Measurements from ENCODE around the gene OR9Q2.

OR9Q2 gene

DNA sequence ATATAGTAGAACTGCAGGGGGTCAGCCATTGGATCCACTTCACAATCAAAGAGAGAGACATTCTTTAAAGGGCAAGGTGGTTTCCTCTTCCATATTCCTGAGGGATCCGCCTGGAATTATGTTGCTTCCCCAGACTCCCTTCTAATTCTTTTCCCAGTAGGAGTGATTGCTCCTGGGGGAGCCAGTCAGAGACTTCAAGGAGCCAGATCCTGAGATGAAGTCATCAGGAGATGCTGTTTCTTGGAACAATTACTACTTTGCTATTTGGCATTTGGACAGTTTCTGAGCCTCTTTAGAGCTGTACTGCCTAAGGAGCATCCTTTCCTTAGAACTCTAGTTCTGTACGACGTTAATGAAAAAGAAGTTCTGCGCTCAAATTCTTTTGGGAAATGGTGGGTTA, 1.9 kb upstream of the OR9Q2 start:
- no peaks in the 10 kb centered on the region for H3K79me2 ChIP-seq (ENCODE audit: insufficient read depth, low read length)
- no peaks in the 10 kb centered on the region for H3K27me3 ChIP-seq (ENCODE audit: insufficient read depth, low read length, poor library complexity)
- H3K4me2 ChIP-seq (ENCODE audit: insufficient read depth, low read length): no peak overlapping the region
- H3K27ac ChIP-seq (ENCODE audit: low read length): no peak overlapping the region
- no peaks in the 10 kb centered on the region for H3K36me3 ChIP-seq (ENCODE audit: insufficient read depth, low read length)
- no peaks in the 10 kb centered on the region for H3K9me3 ChIP-seq (ENCODE audit: insufficient read depth, low read length, severe bottlenecking)
- TF ChIP-seq, protein P1, sequence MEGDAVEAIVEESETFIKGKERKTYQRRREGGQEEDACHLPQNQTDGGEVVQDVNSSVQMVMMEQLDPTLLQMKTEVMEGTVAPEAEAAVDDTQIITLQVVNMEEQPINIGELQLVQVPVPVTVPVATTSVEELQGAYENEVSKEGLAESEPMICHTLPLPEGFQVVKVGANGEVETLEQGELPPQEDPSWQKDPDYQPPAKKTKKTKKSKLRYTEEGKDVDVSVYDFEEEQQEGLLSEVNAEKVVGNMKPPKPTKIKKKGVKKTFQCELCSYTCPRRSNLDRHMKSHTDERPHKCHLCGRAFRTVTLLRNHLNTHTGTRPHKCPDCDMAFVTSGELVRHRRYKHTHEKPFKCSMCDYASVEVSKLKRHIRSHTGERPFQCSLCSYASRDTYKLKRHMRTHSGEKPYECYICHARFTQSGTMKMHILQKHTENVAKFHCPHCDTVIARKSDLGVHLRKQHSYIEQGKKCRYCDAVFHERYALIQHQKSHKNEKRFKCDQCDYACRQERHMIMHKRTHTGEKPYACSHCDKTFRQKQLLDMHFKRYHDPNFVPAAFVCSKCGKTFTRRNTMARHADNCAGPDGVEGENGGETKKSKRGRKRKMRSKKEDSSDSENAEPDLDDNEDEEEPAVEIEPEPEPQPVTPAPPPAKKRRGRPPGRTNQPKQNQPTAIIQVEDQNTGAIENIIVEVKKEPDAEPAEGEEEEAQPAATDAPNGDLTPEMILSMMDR (IDR thresholded peaks at IDR 0.05; ENCODE audit: borderline replicate concordance, extremely low read depth, low read length, poor library complexity, severe bottlenecking): no peak
- no peak for TF ChIP-seq EZH2 (IDR thresholded peaks at IDR 0.05; ENCODE audit: borderline replicate concordance, low read depth, low read length, severe bottlenecking)
- ATAC-seq (ENCODE audit: insufficient read depth, low read depth) (no peak), DNase-seq (no peak)
- no peak overlapping the region for H3K4me3 ChIP-seq (ENCODE audit: low read depth in 1 of 2, low read length in 2 of 2)
- no peak overlapping the region for H2AFZ ChIP-seq (ENCODE audit: low read depth, low read length)
- no peak overlapping the region for H3K9ac ChIP-seq (ENCODE audit: low read depth, low read length)
- H3K4me1 ChIP-seq (ENCODE audit: insufficient read depth, low read length): no peaks in the 10 kb centered on the region
- H4K20me1 ChIP-seq (ENCODE audit: insufficient read depth, low read length): no peaks in the 10 kb centered on the region

DNA sequence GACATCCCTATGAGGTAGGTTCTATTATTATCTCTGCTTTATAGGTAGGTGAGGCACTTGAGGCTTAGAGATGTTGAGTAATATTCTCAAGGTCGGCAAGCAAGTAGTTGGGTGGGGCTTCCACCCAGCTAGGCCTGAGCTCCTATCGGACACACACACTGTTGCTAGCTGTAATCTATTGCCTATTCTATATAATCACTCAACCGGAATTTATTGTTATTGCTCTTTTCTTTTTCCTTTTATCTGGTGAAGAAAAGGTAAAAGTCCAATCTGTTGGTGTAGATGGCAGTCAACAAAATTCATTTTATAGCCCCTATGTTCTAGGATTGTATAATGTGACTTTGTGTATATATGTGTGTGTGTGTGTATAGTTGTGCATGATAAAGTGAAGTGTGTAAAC, 3.4 kb downstream of the OR9Q2 start:
- Histone ChIP-seq H3K36me3 (ENCODE audit: insufficient read depth, low read length) (no peaks in the 10 kb centered on the region), H3K9me3 (ENCODE audit: insufficient read depth, low read length, severe bottlenecking) (no peaks in the 10 kb centered on the region), H2AFZ (ENCODE audit: low read depth, low read length) (no peak overlapping the region), H3K4me1 (ENCODE audit: insufficient read depth, low read length) (no peaks in the 10 kb centered on the region), H3K27me3 (ENCODE audit: insufficient read depth, low read length, poor library complexity) (no peaks in the 10 kb centered on the region), H3K4me3 (ENCODE audit: low read depth in 1 of 2, low read length in 2 of 2) (no peak overlapping the region), H3K4me2 (ENCODE audit: insufficient read depth, low read length) (no peak overlapping the region), H4K20me1 (ENCODE audit: insufficient read depth, low read length) (no peaks in the 10 kb centered on the region), H3K9ac (ENCODE audit: low read depth, low read length) (no peak overlapping the region), H3K79me2 (ENCODE audit: insufficient read depth, low read length) (no peaks in the 10 kb centered on the region), H3K27ac (ENCODE audit: low read length) (no peak overlapping the region)
- TF ChIP-seq, protein P1 (IDR thresholded peaks at IDR 0.05; ENCODE audit: borderline replicate concordance, extremely low read depth, low read length, poor library complexity, severe bottlenecking): no peak
- no peak for TF ChIP-seq EZH2 (IDR thresholded peaks at IDR 0.05; ENCODE audit: borderline replicate concordance, low read depth, low read length, severe bottlenecking)
- DNase-seq (no peak), ATAC-seq (ENCODE audit: insufficient read depth, low read depth) (no peak)

DNA sequence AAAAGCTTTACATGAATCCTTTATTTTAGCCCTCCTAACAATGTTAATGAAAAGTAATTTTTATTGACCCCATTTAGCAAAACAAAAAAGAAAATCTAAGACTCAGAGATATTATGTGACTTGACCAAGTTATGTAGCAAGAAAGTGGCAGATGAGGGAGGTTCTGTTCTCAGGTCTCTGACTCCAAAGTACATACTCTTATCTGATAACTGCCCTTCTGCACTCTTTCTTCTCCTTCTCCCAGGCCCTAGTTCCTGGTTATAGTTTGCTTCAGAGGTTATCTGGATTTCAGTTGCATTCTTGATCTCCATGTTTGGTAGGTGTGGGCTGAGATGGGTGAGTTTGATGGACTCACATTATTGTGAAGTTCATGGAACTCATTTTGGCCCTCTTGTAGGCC, 4.5 kb downstream of the OR9Q2 start:
- no peak overlapping the region for H3K4me3 ChIP-seq (ENCODE audit: low read depth in 1 of 2, low read length in 2 of 2)
- no peaks in the 10 kb centered on the region for H3K4me1 ChIP-seq (ENCODE audit: insufficient read depth, low read length)
- H3K36me3 ChIP-seq (ENCODE audit: insufficient read depth, low read length): no peaks in the 10 kb centered on the region
- H3K27ac ChIP-seq (ENCODE audit: low read length): no peak overlapping the region
- no peaks in the 10 kb centered on the region for H4K20me1 ChIP-seq (ENCODE audit: insufficient read depth, low read length)
- H3K9ac ChIP-seq (ENCODE audit: low read depth, low read length): no peak overlapping the region
- no peak for DNase-seq
- H3K9me3 ChIP-seq (ENCODE audit: insufficient read depth, low read length, severe bottlenecking): no peaks in the 10 kb centered on the region
- H2AFZ ChIP-seq (ENCODE audit: low read depth, low read length): no peak overlapping the region
- no peak overlapping the region for H3K4me2 ChIP-seq (ENCODE audit: insufficient read depth, low read length)
- no peak for TF ChIP-seq EZH2 (IDR thresholded peaks at IDR 0.05; ENCODE audit: borderline replicate concordance, low read depth, low read length, severe bottlenecking)
- TF ChIP-seq, protein P1 (IDR thresholded peaks at IDR 0.05; ENCODE audit: borderline replicate concordance, extremely low read depth, low read length, poor library complexity, severe bottlenecking): no peak
- no peak for ATAC-seq (ENCODE audit: insufficient read depth, low read depth)
- no peaks in the 10 kb centered on the region for H3K27me3 ChIP-seq (ENCODE audit: insufficient read depth, low read length, poor library complexity)
- no peaks in the 10 kb centered on the region for H3K79me2 ChIP-seq (ENCODE audit: insufficient read depth, low read length)

DNA sequence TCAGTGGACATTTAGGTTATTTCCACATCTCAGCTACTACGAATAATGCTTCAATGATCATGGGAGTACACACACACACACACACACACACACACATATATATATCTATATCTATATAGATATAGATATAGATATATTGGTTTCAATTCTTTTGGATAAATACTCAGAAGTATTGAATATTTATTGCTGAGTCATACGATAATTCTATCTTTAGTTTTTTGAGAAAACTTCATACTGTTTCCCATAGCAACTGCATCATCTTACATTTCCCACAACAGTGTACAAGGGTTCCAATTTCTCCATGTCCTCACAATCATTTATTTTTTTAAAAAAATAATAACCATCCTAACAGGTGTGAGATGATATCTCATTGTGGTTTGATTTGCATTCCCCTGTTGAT, 7.1 kb downstream of the OR9Q2 start:
- no peaks in the 10 kb centered on the region for H3K79me2 ChIP-seq (ENCODE audit: insufficient read depth, low read length)
- ATAC-seq (ENCODE audit: insufficient read depth, low read depth): no peak
- no peaks in the 10 kb centered on the region for H3K27me3 ChIP-seq (ENCODE audit: insufficient read depth, low read length, poor library complexity)
- no peaks in the 10 kb centered on the region for H3K36me3 ChIP-seq (ENCODE audit: insufficient read depth, low read length)
- H3K27ac ChIP-seq (ENCODE audit: low read length): no peak overlapping the region
- H3K9ac ChIP-seq (ENCODE audit: low read depth, low read length): no peak overlapping the region
- no peak overlapping the region for H3K4me3 ChIP-seq (ENCODE audit: low read depth in 1 of 2, low read length in 2 of 2)
- H3K4me2 ChIP-seq (ENCODE audit: insufficient read depth, low read length): no peak overlapping the region
- H2AFZ ChIP-seq (ENCODE audit: low read depth, low read length): no peak overlapping the region
- DNase-seq: no peak
- TF ChIP-seq, protein P1 (IDR thresholded peaks at IDR 0.05; ENCODE audit: borderline replicate concordance, extremely low read depth, low read length, poor library complexity, severe bottlenecking): no peak
- TF ChIP-seq EZH2 (IDR thresholded peaks at IDR 0.05; ENCODE audit: borderline replicate concordance, low read depth, low read length, severe bottlenecking): no peak
- no peaks in the 10 kb centered on the region for H3K9me3 ChIP-seq (ENCODE audit: insufficient read depth, low read length, severe bottlenecking)
- no peaks in the 10 kb centered on the region for H3K4me1 ChIP-seq (ENCODE audit: insufficient read depth, low read length)
- H4K20me1 ChIP-seq (ENCODE audit: insufficient read depth, low read length): no peaks in the 10 kb centered on the region

All from DND-41 (cell line).